HG03175 (cell line): ENCODE measurements around the gene CPSF4.
"Not testable (repeated sequence)": the region's sequence is repeated elsewhere in the genome, so short reads cannot be mapped to it uniquely, and the experiment has no call there.

Source experiments
- ATAC-seq: cut with Tn5 transposase; IDR thresholded peaks from one replicate; pipeline ENCODE4 v1.9.1; 2021; ENCODE audit warnings: mild to moderate bottlenecking, moderate library complexity; ENCODE audit not compliant: unreplicated experiment

CPSF4 gene

DNA sequence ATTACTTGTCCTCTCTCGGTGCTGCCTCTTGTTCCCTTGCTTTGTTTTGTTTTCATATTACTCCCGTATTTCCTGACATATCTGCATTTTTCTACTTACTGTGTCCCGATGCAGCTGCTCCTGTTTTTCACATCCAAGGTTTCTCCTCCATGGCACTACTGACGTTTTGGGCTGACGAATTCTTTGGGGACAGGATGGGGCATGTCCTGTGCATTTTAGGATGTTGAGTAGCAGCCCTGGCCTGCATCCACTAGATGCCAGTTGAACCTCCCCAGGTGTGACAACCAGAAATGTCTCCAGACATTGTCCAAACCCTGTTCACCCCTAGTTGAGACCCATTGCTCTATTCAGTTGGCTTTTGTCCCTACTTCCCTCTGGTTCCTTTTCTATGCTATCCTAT lies 46.4 kb downstream of the CPSF4 start:
- no peak for ATAC-seq

DNA sequence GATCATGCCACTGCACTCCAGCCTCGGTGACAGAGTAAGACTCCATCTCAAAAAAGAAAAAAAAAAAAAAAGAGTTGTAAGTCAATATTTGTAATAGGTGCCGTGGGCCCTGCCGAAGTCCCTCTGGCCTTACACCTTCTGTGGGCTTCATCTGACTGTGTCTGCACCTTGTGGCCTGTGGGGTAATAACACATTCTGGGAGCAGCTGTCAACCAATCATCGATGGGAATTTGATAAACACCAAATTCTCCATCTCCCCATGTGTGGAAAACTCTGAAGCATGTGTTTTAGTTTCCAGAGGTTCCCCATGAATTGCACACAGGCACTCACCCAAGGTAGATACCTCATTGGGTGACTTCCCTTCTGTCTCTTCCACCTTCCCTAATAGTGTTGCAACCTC lies 50.5 kb downstream of the CPSF4 start:
- ATAC-seq = no peak

DNA sequence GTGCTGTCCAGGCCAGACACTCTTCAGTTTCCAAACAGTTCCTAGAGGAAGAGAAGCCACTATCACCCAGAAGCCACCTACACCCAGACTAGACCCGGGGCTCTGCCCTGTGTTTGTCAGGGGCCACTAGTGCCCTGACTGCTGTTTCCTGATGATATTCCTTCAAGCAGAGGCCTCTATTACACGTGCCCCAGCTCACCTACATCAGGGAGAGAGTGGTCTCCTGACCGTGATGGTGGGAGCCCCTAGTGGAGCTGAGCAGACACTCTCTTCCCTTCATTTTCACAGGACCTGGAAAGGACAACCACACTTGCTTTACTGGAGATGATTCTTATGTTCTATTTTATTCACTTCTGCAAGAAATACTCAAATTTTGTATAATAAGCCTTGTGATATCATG lies 52.1 kb downstream of the CPSF4 start:
- ATAC-seq = no peak

DNA sequence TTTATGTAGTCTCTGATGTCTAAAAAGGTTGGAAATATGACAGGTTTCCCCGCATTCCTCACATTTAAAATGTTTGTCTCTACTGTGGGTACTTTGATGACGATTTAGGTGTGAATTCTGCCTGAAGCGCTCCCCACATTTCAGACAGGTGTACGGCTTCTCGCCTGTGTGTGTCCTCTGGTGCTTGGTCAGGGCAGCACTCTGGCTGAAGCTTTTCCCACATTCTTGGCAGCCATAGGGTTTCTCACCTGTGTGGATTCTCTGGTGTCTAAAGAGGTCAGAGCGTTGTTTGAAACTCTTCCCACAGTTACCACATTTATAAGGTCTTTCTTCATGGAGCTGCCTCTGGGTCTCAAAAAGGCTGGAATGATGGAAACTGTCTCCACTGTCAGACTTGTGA lies 55.1 kb downstream of the CPSF4 start:
- no peak for ATAC-seq

DNA sequence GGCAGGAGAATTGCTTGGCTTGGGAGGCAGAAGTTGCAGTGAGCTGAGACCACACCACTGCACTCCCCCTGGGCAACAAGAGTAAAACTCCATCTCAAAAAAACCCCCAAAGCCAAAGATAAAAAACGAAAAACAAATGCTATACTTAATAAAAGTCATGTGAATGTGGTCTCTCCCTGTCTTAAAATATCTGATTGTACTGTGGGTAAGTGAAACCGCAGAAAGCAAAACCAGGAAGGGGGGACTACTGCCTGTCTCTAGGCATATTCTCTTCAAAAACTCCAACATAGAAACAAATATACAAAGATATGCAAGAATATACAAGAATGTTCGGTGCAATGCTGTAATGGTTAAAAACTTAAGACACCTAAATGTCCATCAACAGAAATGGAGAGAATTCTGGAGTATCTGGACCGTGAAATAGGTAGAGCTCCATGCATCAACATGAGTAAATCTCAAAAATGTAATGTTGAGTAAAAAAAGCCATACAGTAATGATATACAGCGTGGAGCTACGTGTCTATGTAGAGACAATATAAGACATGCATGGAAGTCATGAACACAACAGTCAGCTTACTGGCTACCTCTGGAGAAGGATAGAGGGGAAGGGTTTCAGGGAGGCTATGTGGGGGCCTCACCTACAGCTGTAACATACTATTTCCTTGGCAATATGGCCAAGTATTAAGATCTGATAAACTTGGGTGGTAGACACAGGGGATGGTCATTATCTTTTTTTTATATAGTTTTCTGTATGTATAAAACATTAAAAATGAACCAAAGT lies 59.2 kb downstream of the CPSF4 start:
- no peak for ATAC-seq

DNA sequence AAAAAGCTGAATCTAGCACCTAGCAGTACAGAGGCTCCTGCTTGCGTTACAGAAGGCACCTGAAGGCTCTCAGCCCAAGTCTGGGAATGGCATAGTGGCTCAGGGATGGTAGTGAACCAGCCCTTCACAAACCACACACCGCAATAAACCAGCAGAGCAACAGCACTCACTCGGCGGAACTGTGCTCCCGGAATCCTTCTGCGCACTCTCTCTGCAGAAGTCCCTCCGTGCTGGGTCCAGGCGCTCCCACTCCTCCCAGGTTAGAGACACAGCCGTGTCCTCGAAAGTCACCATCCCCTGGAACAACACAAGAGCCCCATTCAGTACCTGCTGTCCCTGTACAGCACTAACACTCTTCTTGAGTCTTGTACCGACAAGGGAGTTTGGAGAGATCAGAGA lies 59.8 kb downstream of the CPSF4 start:
- ATAC-seq = no peak

DNA sequence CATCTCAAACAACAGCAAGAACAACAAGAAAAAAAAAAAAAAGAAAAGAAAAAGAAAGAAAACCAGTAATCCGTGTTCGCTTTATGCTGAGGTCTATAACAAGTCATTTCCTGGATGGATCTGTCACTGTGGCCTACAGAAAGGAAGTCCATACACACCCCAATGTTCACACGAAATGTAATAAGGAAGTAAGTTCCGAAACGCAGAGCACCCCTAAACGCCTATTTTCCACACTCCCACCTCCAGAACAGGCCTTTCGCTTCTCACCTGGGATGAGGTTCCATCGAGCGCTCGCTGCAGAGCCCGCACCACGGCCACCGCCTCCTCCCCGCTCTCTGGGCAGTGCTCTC lies 60.6 kb downstream of the CPSF4 start:
- peak; percentile 22 for ATAC-seq

DNA sequence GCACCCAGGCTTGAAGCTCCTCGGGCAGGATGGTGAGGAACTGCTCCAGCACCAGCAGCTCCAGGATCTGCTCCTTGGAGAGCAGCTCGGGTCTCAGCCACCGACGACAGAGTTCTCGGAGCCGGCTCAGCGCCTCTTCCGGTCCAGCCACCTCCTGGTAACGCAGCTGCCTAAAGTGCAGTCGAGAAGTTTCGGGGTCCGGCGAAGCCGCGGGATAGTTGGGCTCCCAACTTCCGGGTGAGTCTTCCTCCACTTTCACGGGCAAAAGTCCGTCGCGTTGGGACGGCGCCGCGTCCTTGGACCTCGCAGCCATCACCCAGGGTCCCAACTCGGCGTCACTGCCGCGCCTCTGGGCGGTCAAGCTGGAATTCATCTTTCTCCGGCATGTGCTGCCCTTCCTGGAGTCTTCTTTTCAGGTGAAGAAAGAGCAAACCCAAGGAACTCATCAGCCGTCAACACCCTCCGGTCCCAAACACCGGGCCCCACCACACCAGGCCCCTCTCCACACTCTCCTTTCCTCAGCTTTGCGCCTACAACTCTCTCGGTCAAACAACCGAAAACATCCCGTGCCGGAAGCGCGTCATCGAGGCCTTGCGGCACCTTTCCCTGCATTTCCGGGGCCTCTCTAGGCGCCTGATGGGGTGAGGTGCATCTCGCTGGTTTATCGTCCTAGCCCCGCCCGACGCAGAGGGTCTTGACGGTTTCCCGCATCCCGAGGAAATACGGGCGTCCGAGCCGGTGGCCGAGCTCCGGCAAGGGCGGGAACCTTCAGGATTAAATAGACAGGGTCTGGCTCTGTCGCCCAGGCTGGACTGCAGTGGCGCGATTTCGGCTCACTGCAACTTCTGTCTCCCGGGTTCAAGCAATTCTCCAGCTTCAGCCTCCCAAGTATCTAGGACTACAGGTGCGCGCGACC lies 61.2 kb downstream of the CPSF4 start, which contains the start of gene ZNF394:
TSS of gene ZNF394 (minus strand) at position 561 of the 916 bp plus-strand sequence. CDS start at position 373, 188 bp downstream.
- peak; percentile 45 for ATAC-seq

DNA sequence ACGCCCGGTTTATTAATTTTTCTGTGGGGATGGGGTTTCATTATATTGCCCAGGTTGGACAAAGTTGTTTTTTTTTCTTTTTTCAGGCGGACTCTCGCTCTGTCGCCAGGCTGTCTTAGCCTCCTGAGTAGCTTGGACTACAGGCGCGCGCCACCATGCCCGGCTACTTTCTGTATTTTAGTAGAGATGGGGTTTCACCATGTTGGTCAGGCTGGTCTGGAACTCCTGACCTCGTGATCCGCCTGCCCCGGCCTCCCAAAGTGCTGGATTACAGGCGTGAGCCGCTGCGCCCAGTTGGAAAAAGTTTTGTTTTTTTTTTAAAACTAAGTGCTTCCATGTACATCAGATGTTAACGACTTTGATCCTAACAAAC lies 61.9 kb downstream of the CPSF4 start:
- no peak for ATAC-seq

DNA sequence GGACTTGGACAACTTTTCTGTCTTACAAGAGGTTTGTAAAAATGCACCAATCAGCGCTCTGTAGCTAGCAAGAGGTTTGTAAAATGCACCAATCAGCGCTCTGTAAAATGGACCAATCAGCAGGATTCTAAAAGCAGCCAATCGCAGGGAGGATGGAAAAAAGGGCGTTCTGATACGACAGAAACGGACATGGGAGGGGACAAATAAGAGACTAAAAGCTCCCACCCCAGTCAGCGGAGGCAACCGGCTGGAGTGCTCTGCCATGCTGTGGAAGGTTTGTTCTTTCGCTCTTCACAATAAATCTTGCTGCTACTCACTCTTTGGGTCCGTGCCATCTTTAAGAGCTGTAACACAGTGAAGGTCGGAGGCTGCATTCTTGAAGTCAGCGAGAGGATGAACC lies 62.5 kb downstream of the CPSF4 start:
- not testable (repeated sequence) for ATAC-seq

DNA sequence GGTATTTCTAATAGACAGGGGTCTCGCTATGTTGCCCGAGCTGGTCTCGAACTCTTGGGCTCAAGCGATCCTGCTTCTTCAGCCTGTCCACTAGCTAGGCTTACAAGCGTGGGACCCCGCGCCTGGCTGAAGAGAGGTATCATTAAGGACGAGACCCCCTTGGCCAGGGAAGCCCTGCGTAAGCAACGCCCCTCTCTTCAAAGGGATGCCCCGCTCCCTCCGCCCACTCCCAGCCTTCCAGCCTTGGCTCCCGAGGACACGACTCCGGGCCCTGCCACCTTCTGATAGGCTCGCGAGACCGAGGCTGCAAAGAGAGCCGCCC lies 65.5 kb downstream of the CPSF4 start:
- no peak for ATAC-seq

DNA sequence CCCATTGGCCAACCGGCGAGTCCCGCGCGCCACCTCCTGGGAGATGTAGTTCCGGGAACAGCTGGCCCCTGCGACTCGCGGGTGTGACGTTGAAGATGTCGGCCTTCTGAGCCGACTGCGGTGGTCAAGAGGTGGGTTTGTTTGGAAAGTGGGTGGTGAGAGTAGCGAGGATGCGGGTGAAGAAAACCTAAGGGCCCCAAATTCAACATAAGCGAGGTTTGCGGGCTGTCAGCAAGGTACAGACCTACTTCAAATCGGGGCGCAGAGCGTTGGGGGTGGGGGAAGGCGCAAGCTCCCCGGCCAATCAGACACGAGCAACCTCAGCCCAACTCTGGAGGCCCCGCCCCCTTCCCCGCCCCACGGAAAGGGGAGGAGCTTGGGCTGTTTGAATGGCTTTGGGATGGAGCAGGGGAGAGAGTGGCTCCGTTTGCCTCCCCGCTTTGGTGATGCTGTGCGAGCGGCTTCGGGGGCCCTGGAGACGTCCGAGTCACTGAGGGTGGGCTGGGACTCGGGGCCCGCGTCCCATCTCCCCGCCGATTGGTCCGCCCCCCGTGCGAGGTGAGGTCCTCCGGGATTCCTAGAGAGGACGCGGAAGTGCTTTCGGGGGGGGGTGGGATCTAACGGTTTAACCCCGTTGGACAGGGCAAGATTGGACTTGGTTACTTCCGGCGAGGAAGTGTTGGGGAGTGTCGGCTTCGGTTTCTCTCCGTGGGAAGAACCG lies 66.0 kb downstream of the CPSF4 start, which contains the start of gene ZKSCAN5:
TSS of gene ZKSCAN5 (plus strand) at position 60 of the 721 bp plus-strand sequence. CDS start 1,383 bp downstream, outside the sequence.
- peak; percentile 80 for ATAC-seq

DNA sequence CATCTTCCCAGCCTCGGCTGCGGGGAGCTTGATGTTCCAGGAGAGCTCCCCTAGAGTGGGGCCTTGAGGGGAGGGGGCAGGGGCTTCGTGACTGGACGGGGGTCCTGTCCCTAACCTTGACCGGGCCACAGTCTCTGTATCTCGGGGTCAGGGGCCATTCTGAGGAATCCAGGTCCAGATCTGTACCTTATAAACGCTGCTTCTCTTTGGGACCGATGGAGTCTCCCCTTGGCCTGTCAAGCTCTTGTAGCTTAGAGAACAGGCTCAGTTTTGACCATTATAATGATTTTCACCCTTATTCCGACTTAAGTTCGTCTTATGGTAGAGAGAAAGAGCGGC lies 66.5 kb downstream of the CPSF4 start:
- ATAC-seq = peak; percentile 0
